Sigmoid colon (tissue), 4 donors: ENCODE results near the gene TEDC1.

Experiments used
- POLR2AphosphoS5 ChIP-seq, 4 donors: sonication (generic); formaldehyde crosslinking; IDR thresholded peaks; one replicate each; pipeline ENCODE4 v1.6.1; 2017; ENCODE audit warnings: antibody characterized with exemption in 4 of 4
- TF ChIP-seq, protein P1 (sequence below), 4 experiments: fragments of 450-650 bp in 3 of 4; fragments of 200-600 bp in 1 of 4; IDR thresholded peaks; one replicate each; pipeline ENCODE4 v1.5.1; 2016 to 2019; ENCODE audit warnings: antibody characterized with exemption in 4 of 4, mild to moderate bottlenecking in 3 of 4, moderate library complexity in 2 of 4

GRCh38 chr14:105526776-105527380 lies 35.8 kb downstream of the TEDC1 start:
- TF ChIP-seq, protein P1, sequence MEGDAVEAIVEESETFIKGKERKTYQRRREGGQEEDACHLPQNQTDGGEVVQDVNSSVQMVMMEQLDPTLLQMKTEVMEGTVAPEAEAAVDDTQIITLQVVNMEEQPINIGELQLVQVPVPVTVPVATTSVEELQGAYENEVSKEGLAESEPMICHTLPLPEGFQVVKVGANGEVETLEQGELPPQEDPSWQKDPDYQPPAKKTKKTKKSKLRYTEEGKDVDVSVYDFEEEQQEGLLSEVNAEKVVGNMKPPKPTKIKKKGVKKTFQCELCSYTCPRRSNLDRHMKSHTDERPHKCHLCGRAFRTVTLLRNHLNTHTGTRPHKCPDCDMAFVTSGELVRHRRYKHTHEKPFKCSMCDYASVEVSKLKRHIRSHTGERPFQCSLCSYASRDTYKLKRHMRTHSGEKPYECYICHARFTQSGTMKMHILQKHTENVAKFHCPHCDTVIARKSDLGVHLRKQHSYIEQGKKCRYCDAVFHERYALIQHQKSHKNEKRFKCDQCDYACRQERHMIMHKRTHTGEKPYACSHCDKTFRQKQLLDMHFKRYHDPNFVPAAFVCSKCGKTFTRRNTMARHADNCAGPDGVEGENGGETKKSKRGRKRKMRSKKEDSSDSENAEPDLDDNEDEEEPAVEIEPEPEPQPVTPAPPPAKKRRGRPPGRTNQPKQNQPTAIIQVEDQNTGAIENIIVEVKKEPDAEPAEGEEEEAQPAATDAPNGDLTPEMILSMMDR (IDR thresholded peaks at IDR 0.05): no peak
- TF ChIP-seq POLR2AphosphoS5 (IDR thresholded peaks at IDR 0.05): no peak
